Measurements from ENCODE around the gene TOMM40L. TPM values are rescaled to one million over a fixed set of nuclear protein-coding genes. Genes with fewer than 3 reads are reported as not detected.

Gene TOMM40L
- total RNA-seq, 3 donors from 2014 or later = 17.2 to 24.5 (median 23.5) TPM

DNA sequence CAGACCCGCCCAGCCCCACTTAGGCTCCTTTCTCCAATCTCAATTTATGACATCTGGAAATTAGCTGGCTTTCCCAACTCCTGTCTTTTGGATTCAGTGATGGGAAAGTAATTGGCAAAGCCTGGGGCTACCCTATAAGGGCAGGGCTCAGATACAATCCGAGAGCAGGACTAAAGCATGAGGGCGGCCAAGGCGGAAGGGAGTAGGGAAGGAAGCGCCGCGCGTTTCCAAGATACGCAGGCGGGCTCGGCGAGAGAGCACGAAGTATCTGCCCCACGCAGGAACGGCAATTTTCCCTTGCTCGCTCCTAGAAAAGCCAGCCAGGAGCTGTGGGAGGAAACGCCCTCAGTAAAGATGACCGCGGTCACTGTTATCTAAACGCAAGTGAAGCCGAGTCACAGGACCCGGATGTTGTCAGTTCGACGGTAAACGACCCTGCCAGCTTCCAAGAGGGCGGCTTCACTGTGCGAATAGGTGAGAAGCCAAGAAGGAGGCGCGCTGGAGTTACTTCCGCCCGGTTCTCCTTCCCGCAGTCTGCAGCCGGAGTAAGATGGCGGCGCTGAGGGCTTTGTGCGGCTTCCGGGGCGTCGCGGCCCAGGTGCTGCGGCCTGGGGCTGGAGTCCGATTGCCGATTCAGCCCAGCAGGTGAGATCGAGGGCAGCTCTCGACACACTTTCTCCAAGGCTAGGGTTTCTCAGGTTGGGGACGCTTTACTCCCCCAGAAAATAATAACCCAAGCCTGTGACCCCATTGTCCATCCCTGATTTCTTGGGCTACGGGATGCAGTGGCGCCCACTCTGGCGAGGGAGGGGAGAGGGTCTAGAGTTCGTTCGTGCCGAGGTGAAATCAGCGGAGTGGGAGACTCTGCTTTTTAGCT lies 23.8 kb upstream of the TOMM40L start, which contains the start of gene NDUFS2:
Gene NDUFS2 (plus strand): TSS at position 532 of the 877 bp plus-strand sequence. CDS start 19 bp downstream, at position 551.
- peaks cover 4% of the 10 kb centered on the region for H3K36me3 ChIP-seq (ENCODE audit: low read depth)
- peak; percentile 96 to 98 (median 98) for DNase-seq
- H3K4me3 ChIP-seq = peak within 1 kb of the TSS; percentile 59
- TF ChIP-seq, protein P1, sequence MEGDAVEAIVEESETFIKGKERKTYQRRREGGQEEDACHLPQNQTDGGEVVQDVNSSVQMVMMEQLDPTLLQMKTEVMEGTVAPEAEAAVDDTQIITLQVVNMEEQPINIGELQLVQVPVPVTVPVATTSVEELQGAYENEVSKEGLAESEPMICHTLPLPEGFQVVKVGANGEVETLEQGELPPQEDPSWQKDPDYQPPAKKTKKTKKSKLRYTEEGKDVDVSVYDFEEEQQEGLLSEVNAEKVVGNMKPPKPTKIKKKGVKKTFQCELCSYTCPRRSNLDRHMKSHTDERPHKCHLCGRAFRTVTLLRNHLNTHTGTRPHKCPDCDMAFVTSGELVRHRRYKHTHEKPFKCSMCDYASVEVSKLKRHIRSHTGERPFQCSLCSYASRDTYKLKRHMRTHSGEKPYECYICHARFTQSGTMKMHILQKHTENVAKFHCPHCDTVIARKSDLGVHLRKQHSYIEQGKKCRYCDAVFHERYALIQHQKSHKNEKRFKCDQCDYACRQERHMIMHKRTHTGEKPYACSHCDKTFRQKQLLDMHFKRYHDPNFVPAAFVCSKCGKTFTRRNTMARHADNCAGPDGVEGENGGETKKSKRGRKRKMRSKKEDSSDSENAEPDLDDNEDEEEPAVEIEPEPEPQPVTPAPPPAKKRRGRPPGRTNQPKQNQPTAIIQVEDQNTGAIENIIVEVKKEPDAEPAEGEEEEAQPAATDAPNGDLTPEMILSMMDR (IDR thresholded peaks at IDR 0.05) = peak; percentile 15
- peak; percentile 96 for ATAC-seq
- H3K4me1 ChIP-seq (ENCODE audit: low read depth) = peaks cover 26% of the 10 kb centered on the region
- H3K9me3 ChIP-seq = no peaks in the 10 kb centered on the region
- intact Hi-C loops (cut with DNase I, micrococcal nuclease) = no loop called here

GRCh38 chr1:161206411-161207140 lies 19.3 kb upstream of the TOMM40L start:
- H3K4me3 ChIP-seq = no peak overlapping the region
- no peaks in the 10 kb centered on the region for H3K9me3 ChIP-seq
- TF ChIP-seq, protein P1 (IDR thresholded peaks at IDR 0.05) = no peak
- H3K36me3 ChIP-seq (ENCODE audit: low read depth) = peaks cover 5% of the 10 kb centered on the region
- peaks cover 22% of the 10 kb centered on the region for H3K4me1 ChIP-seq (ENCODE audit: low read depth)
- intact Hi-C loops (cut with DNase I, micrococcal nuclease) = no loop called here
- ATAC-seq = no peak
- DNase-seq = no peak

DNA sequence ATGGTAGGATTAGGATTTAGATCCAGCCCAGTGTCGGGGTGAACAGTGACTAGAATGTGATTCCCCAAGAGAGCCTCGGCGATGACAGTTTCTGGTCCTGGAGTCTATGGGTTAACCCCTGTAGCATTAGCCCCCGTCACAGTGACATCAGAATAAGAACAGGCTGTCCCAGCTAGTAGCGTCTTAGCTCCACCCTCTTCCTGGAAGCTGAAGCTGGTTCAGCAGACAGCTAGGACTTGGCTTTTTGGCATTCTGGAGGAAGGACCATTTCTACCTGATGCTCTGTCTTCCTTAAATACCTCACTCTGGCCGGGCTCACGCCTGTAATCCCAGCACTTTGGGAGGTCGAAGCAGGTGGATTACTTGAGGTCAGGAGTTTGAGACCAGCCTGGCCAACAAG lies 18.7 kb upstream of the TOMM40L start:
- intact Hi-C loops (cut with DNase I, micrococcal nuclease) = no loop called here
- Histone ChIP-seq H3K4me1 (ENCODE audit: low read depth) (peaks cover 17% of the 10 kb centered on the region), H3K36me3 (ENCODE audit: low read depth) (peaks cover 8% of the 10 kb centered on the region), H3K4me3 (no peak overlapping the region), H3K9me3 (no peaks in the 10 kb centered on the region)
- DNase-seq = peak in 1 of 3 donors; percentile 50
- TF ChIP-seq, protein P1 (IDR thresholded peaks at IDR 0.05) = no peak
- ATAC-seq = peak; percentile 17

DNA sequence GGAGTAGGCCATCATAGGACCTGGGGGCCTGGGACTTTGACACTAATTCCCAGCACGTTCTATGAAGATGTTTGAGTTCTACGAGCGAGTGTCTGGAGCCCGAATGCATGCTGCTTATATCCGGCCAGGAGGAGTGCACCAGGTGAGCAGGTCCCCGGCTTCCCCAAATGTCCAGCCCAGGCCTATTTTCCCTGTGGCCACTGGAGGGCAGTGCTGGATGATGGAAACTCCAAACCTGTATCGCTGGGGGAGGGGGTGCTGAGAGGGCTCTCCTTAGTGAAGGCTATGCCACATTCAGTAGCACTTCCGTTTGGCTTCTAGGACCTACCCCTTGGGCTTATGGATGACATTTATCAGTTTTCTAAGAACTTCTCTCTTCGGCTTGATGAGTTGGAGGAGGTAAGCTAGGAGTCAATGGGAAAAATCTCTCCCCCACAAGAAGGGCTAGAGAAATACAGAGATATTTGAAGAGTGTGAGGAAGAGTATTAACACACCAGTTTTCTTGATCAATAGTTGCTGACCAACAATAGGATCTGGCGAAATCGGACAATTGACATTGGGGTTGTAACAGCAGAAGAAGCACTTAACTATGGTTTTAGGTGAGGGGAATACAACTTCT lies 16.0 kb upstream of the TOMM40L start:
- intact Hi-C loops (cut with DNase I, micrococcal nuclease) = no loop called here
- no peak overlapping the region for H3K4me3 ChIP-seq
- H3K9me3 ChIP-seq = no peaks in the 10 kb centered on the region
- ATAC-seq = peak; percentile 92
- TF ChIP-seq, protein P1 (IDR thresholded peaks at IDR 0.05) = peak; percentile 79
- H3K36me3 ChIP-seq (ENCODE audit: low read depth) = peaks cover 14% of the 10 kb centered on the region
- DNase-seq = peak; percentile 62 to 78 (median 75)
- H3K4me1 ChIP-seq (ENCODE audit: low read depth) = peaks cover 6% of the 10 kb centered on the region

GRCh38 chr1:161214369-161214768 lies 11.5 kb upstream of the TOMM40L start:
- intact Hi-C loops (cut with DNase I, micrococcal nuclease) = no loop called here
- DNase-seq (no peak), ATAC-seq (no peak)
- H3K4me1 ChIP-seq (ENCODE audit: low read depth) = peaks cover 2% of the 10 kb centered on the region
- TF ChIP-seq, protein P1 (IDR thresholded peaks at IDR 0.05) = no peak
- H3K36me3 ChIP-seq (ENCODE audit: low read depth) = peaks cover 14% of the 10 kb centered on the region
- H3K4me3 ChIP-seq = no peak overlapping the region
- H3K9me3 ChIP-seq = no peaks in the 10 kb centered on the region

Data from mucosa of descending colon (tissue), 3 donors.